ENCODE measurements around the gene AREG. TPM values are rescaled to one million over a fixed set of nuclear protein-coding genes. Genes with fewer than 3 reads are reported as not detected.

The AREG gene
- total and polyA plus RNA-seq, 5 experiments from 2014 or later = 0.47 to 9.0 (median 0.98) TPM

DNA sequence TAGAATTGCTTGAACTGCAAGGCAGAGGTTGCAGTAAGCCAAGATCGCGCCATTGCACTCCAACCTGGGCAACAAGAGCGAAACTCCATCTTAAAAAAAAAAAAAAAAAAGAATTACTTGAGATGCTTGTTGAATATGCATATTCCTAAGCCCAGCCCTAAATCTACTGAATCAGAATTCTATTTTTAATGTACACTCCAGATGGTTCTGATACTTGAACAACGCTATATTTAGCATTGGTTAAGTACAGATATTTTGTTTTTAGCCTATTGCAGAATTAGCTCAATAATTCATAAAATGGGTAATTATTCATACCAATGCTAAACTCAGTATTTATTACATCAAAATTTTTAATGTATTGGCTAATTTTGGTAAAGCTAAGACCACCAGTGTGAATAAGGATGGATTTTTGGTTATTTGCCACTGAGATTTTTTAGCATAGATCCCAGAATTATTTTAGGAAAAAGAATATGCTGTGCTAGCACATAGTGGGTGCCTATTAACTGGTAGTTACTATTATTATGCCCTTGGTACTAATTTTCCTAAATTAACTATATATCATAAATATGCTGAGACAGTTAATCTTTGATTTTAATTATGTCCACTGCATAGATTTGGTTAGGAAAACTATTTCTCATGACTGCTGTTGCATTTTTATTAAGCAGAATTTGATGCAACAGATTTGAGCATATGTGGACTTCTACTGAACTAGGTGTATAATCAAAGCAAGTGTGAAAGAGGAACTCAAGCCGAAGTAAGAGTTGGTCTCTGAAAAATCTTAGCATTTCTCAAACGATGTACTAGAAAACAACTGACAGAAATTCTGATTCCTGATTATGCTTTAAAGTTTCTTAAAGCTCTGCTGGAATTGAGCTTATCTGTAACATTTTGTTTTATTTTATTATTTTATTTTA, 9.2 kb downstream of the AREG start:
- DNase-seq = no peak
- Mint-ChIP-seq H3K9me3 (peaks cover 0 to 2% (median 0%) of the 10 kb centered on the region in 9 donors), H3K27me3 (peaks cover 0 to 6% (median 2%) of the 10 kb centered on the region in 5 donors), H3K4me1 (no peaks in the 10 kb centered on the region), H3K36me3 (peaks cover 4 to 10% (median 9%) of the 10 kb centered on the region in 3 donors), H3K27ac (no peak overlapping the region), H3K4me3 (no peak overlapping the region)
- ATAC-seq = no peak
- POLR2A ChIA-PET = no interaction called here

DNA sequence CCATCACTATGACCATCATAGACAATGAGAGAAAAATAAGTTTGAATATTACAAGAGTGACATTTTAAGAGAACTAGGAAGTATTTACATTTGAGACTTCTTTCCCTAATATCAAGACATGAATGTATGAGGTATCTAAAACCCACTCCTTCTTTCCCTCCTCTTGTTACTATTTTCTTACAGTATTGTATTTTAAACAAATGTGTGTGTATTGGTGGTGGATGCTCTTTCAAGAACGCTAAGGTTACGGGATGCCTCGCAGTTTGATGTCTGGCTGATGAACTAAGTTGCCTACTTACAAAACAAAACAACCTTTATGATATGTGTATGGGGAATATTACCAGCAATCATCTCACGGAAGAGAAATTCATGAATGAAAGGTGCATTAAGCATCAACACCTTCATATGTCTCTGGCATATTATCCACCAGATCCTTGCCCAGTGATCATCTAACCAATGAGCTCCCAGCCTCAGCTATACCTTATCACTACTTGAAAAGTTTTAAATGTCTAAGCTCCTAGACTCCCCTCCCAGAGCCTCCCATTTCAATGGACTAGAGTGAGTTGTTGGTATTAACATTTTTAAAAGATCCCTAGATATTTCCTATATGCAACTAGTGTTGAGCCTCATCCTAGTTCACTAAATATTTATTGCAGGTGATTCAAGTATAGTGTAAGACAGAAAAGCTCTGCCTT, 10.6 kb downstream of the AREG start:
- POLR2A ChIA-PET = no interaction called here
- DNase-seq (no peak), ATAC-seq (no peak)
- Mint-ChIP-seq H3K9me3 (peaks cover 0 to 9% (median 4%) of the 10 kb centered on the region in 9 donors), H3K4me3 (no peak overlapping the region), H3K27ac (no peak overlapping the region), H3K4me1 (no peaks in the 10 kb centered on the region), H3K27me3 (peaks cover 2 to 7% (median 6%) of the 10 kb centered on the region in 5 donors), H3K36me3 (peaks cover 4 to 6% (median 6%) of the 10 kb centered on the region in 3 donors)

DNA sequence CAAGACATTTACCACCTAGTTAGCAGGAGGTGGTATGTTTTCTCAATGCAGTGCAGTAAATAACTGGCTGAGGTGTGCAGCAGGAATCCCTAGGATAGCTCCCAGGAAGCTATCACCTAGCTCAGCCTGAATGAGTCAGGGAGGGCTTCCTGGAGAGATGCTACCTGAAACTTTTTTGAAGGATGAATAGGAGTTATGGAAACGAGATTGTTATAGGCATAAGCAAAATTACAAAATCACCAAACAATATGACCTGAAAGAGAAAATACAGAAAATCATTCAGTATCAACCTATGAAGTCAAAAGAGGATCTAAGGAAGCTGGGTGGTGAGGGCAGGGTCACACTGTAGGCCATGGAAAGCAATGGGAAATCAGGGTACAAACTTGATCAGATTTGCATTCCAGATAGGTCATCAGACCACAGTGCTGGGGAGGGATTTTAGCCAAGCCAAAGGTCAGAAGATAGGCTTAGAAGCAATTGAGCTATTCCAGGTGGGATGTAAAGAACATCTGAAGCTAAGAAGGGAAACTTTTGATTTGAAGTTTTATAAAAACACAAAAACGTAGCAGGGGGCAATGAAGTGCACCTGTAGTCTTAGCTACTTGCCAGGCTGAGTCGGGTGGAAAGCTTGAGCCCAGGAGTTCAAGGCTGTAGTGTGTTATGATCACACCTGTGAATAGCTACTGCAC, 11.3 kb downstream of the AREG start:
- Mint-ChIP-seq H3K4me3 (no peak overlapping the region), H3K36me3 (peaks cover 4 to 8% (median 6%) of the 10 kb centered on the region in 3 donors), H3K27ac (no peak overlapping the region), H3K27me3 (peaks cover 3 to 7% (median 6%) of the 10 kb centered on the region in 5 donors), H3K9me3 (peaks cover 0 to 11% (median 4%) of the 10 kb centered on the region in 9 donors), H3K4me1 (no peaks in the 10 kb centered on the region)
- no peak for ATAC-seq
- no peak for DNase-seq
- POLR2A ChIA-PET = no interaction called here

DNA sequence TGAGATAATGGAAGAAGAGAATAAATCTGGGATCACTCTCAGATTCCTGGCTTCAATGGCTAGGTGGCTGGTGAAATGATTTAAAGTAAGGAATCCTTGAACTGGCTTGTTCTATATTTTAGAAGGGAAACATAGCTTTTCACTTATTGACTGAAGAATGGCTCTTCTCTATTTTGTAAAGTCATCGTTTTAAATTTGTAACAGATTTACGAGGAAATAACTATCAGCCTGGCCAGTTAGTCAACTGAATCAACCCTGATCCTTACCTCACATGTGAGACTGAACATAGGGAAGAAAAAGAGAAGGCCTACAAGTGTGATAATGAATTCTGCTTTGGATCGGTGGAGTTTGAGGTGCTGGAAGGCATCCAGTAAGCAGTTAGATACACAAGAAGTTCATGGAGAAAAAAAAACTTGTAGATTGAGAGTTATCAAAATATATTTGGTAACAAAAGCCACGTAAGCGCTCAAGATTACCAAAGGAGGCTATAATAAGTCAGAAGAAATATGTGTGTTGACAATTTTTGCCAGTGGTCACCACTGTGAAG, 12.0 kb downstream of the AREG start:
- no peak overlapping the region for H3K4me3 Mint-ChIP-seq
- H3K4me1 Mint-ChIP-seq = no peaks in the 10 kb centered on the region
- H3K27me3 Mint-ChIP-seq = peaks cover 3 to 7% (median 6%) of the 10 kb centered on the region in 5 donors
- H3K9me3 Mint-ChIP-seq = peaks cover 0 to 11% (median 4%) of the 10 kb centered on the region in 9 donors
- POLR2A ChIA-PET = no interaction called here
- no peak for DNase-seq
- H3K27ac Mint-ChIP-seq = no peak overlapping the region
- no peak for ATAC-seq
- H3K36me3 Mint-ChIP-seq = peaks cover 4 to 6% (median 6%) of the 10 kb centered on the region in 3 donors

DNA sequence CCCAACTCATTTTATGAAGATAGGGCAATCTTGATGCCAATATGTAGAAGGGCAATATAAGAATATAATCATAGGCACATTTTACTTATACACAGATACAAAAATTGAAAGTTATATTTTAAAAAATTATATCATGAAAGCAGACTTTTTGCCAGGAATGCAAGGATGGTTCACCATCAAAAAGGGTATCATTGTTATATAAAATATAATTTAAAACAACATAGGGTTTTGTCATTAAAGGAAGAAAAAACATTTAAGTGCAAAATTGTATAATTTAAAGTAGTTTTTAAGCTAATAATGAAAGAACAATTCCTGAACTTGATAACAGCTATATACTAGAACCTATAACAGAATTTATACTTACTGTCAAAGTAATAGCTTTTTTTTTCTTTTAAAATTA, 15.9 kb downstream of the AREG start:
- Mint-ChIP-seq H3K4me3 (no peak overlapping the region), H3K36me3 (peaks cover 0 to 4% (median 0%) of the 10 kb centered on the region in 3 donors), H3K9me3 (peaks cover 0 to 11% (median 4%) of the 10 kb centered on the region in 9 donors), H3K27me3 (peaks cover 0 to 9% (median 6%) of the 10 kb centered on the region in 5 donors), H3K4me1 (no peaks in the 10 kb centered on the region), H3K27ac (no peak overlapping the region)
- no peak for DNase-seq
- ATAC-seq = no peak
- POLR2A ChIA-PET = interaction anchor here (1.0 kb wide), 1 partner anchor 54 kb away, joined by 3 read pairs; no protein-coding TSS in a partner anchor

DNA sequence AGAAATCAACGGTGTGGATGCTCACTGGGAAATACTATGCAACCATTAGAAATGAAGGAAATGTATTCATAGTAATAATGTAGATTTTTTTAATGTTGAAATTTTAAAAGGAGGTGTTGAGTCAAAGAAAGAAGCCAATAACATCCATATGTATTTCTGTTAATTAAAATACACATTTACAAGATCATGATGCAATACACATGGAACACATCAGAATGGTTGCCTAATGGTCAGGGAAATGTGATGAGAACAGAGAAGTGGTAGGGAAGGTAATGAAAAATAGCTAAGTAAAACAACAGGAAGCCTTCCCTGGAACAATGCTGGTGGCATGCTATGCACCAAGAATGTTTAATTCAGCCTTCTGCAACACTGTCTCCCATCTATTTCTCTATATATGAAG, 18.2 kb downstream of the AREG start:
- POLR2A ChIA-PET = no interaction called here

GRCh38 chr4:74464291-74464690, 19.4 kb downstream of the AREG start:
- peaks cover 0 to 4% (median 0%) of the 10 kb centered on the region in 3 donors for H3K36me3 Mint-ChIP-seq
- DNase-seq = no peak
- POLR2A ChIA-PET = no interaction called here
- H3K27me3 Mint-ChIP-seq = peaks cover 0 to 11% (median 5%) of the 10 kb centered on the region in 5 donors
- H3K4me3 Mint-ChIP-seq = no peak overlapping the region
- H3K4me1 Mint-ChIP-seq = no peaks in the 10 kb centered on the region
- no peak overlapping the region for H3K27ac Mint-ChIP-seq
- ATAC-seq = no peak
- peaks cover 0 to 11% (median 4%) of the 10 kb centered on the region in 9 donors for H3K9me3 Mint-ChIP-seq

More for the DNA sequence above, 18.2 kb downstream of the AREG start:
- ATAC-seq (no peak), DNase-seq (no peak)
- H3K4me3 Mint-ChIP-seq = no peak overlapping the region
- H3K27ac Mint-ChIP-seq = no peak overlapping the region
- peaks cover 0 to 4% (median 0%) of the 10 kb centered on the region in 3 donors for H3K36me3 Mint-ChIP-seq
- peaks cover 0 to 11% (median 4%) of the 10 kb centered on the region in 9 donors for H3K9me3 Mint-ChIP-seq
- no peaks in the 10 kb centered on the region for H3K4me1 Mint-ChIP-seq
- H3K27me3 Mint-ChIP-seq = peaks cover 0 to 11% (median 6%) of the 10 kb centered on the region in 5 donors

- ATAC-seq (no peak), DNase-seq (no peak)
- Mint-ChIP-seq H3K27me3 (peaks cover under 1 to 5% (median 3%) of the 10 kb centered on the region in 5 donors), H3K9me3 (peaks cover 0 to 2% (median 0%) of the 10 kb centered on the region in 9 donors), H3K27ac (no peak overlapping the region), H3K4me1 (no peaks in the 10 kb centered on the region), H3K4me3 (no peak overlapping the region), H3K36me3 (no peaks in the 10 kb centered on the region)
- POLR2A ChIA-PET = no interaction called here
Measured at GRCh38 chr4:74466242-74466641, 21.3 kb downstream of the AREG start.

DNA sequence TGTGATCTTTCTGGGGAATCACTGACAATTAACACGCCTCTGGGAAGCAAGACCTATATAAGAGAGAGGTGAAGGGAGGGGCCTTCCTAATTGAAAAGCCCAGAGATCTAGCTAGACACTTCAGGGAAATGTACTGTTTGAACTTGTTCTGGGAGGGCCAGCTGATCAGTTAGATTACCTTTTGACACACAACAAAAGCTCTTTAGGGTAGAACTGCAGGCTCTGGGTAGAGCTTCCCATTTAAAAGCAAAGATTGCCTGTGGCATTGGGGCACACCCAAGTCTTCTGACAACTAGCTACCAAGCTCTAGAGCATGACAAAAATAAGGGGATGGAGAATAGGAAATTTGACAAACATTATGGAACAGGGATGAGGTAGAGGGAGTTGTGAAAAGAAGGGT, 26.3 kb downstream of the AREG start:
- Mint-ChIP-seq H3K27ac (no peak overlapping the region), H3K9me3 (no peaks in the 10 kb centered on the region), H3K4me3 (no peak overlapping the region), H3K4me1 (no peaks in the 10 kb centered on the region), H3K36me3 (no peaks in the 10 kb centered on the region), H3K27me3 (peaks cover 13 to 34% (median 16%) of the 10 kb centered on the region in 5 donors)
- no peak for ATAC-seq
- POLR2A ChIA-PET = no interaction called here
- DNase-seq = no peak

- Mint-ChIP-seq H3K4me3 (no peak overlapping the region), H3K27ac (no peak overlapping the region), H3K9me3 (no peaks in the 10 kb centered on the region), H3K36me3 (no peaks in the 10 kb centered on the region), H3K4me1 (no peaks in the 10 kb centered on the region), H3K27me3 (peaks cover 11 to 34% (median 18%) of the 10 kb centered on the region in 5 donors)
- POLR2A ChIA-PET = no interaction called here
- ATAC-seq (no peak), DNase-seq (no peak)
Measured at GRCh38 chr4:74473155-74473811, 28.3 kb downstream of the AREG start.

DNA sequence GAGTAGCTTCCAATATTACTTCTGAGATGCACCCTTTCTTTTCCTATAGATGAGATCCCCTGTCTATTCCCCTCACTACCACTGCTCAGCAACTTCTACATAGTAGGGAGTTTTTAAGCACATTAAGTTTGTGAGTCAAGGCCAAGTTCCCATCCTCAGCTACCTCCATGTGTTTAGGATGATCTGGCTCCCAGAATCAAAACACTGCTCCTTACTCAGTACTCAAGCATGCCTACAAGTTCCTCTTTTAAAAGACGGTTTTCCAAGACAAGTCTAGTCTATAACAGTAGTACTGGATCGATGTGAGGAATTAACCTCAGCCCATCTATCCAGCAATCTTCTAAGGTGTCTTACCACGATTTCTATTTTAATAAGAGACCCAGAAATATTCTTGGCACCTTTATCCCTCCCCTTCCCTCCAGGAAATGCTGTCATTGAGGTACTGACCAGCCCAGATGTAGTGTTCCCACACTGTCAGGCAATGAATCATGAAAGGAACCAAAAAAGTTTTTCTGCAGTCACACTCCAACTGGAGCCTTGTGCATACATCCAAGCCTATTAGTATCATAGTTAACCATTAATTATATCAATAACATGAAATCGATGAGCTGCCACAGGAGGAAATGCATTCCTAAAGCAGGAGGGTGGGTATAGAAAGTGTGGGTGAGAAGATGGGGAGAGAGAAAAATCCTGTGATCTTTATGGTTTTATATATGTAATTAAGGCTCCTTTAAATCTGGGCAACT, 29.6 kb downstream of the AREG start:
- DNase-seq = no peak
- H3K27ac Mint-ChIP-seq = no peak overlapping the region
- peaks cover 11 to 34% (median 18%) of the 10 kb centered on the region in 5 donors for H3K27me3 Mint-ChIP-seq
- H3K4me1 Mint-ChIP-seq = no peaks in the 10 kb centered on the region
- H3K9me3 Mint-ChIP-seq = no peaks in the 10 kb centered on the region
- H3K4me3 Mint-ChIP-seq = no peak overlapping the region
- POLR2A ChIA-PET = no interaction called here
- no peaks in the 10 kb centered on the region for H3K36me3 Mint-ChIP-seq
- no peak for ATAC-seq
